Stimulated activated CD4-positive, alpha-beta T cell treated with anti-CD3 and anti-CD28 coated beads, TNF-alpha, amount 100 ng/mL, for 48 hours (primary cell): ENCODE measurements around the gene MEIKIN.
"Not testable (repeated sequence)": the region's sequence is repeated elsewhere in the genome, so short reads cannot be mapped to it uniquely, and the experiment has no call there.

Source experiments
- DNase-seq, 3 donors: peaks; one replicate each; pipeline ENCODE4 v3.0.0-alpha.2; 2020; ENCODE audit warnings: low read depth in 3 of 3

MEIKIN gene

GRCh38 chr5:131906668-131907067 is 38.8 kb downstream of the MEIKIN start:
- no peak for DNase-seq

GRCh38 chr5:131902266-131902665 is 43.2 kb downstream of the MEIKIN start:
- DNase-seq: not testable (repeated sequence)

DNA sequence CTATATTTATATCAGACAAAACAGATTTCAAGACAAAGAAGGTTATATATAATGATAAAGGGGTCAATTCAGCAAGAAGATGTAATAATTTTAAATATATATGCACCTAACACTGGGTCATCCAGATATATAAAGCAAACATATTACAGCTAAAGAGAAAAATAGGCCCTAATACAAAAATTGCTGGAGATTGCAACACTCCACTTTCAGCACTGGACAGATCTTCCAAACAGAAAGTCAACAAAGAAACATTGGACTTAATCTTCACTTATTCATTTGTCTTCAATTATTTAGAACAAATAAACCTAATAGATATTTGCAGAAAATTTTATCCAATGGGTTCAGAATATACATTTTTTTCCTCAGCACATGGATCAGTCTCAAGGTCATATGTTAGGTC is 45.8 kb downstream of the MEIKIN start:
- no peak for DNase-seq

DNA sequence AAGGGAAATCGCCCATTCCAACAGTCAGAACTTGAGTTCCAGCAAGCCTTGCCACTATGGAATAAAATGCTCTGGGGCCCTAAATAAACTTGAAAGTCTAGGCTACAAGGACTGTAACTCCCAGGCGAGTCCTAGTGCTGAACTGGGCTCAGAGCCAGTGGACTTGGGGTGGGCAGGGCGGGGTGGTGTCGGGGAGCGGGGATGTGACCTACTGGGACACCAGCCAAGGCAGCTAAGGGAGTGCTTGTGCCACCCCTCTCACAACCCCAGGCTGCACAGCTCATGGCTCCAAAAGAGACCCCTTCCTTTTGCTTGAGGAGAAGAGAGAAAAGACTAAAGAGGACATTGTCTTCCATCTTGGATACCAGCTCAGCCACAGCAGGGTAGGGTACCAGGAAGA is 61.5 kb downstream of the MEIKIN start:
- DNase-seq: no peak

DNA sequence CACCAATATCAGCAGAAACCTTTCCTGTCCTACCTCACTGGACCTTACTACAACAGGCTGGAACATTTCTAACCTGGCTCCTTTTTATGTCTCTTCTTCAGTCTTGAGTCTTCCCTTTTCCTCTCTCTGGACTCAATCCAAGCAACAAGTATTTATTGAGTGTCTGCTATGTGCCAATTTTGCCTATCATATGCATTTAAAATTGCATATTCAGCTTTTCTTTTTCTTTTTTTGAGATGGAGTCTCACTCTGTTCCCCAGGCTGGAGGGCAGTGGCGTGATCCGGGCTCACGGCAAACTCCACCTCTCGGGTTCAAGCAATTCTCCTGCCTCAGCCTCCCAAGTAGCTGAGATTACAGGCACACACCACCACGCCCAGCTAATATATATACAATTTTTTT is 65.8 kb downstream of the MEIKIN start:
- no peak for DNase-seq

- no peak for DNase-seq
Observed at GRCh38 chr5:131877873-131878272, 67.6 kb downstream of the MEIKIN start.

- DNase-seq: not testable (repeated sequence)
Observed at GRCh38 chr5:131871251-131871650, 74.2 kb downstream of the MEIKIN start.

DNA sequence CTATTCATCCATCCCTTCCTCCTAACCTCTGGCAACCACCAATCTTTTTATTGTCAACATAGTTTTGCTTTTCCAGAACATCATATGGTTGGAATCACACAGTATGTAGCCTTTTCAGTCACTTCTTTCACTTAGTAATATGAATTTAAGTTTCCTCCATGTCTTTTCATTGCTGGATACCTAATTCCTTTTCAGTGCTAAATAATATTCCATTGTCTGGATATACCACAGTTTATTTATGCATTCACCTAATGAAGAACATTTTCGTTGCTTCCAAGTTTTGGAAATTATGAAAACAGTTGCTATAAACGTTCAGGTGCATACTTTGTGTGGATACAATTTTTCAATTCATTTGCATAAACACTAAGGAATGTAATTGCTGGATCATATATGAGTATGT is 77.9 kb downstream of the MEIKIN start:
- DNase-seq: no peak

DNA sequence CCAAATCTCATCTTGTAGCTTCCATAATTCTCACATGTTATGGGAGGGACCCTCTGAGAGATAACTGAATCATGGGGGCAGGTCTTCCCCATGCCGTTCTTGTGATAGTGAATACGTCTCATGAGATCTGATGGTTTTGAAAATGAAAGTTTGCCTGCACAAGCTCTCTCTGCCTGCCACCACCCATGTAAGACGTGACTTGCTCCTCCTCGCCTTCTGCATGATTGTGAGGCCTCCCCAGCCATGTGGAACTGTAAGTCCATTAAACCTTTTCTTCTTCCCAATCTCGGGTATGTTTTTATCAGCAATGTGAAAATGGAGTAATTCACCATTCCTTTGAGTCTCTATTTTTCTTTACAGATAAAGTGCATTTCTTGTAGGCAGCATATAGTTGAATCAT is 81.8 kb downstream of the MEIKIN start:
- no peak for DNase-seq

- DNase-seq: no peak
Observed at GRCh38 chr5:131857388-131857787, 88.1 kb downstream of the MEIKIN start.

GRCh38 chr5:131855452-131855851 is 90.0 kb downstream of the MEIKIN start:
- no peak for DNase-seq

- DNase-seq: no peak
Observed at GRCh38 chr5:131854134-131854533, 91.3 kb downstream of the MEIKIN start.

- no peak for DNase-seq
Observed at GRCh38 chr5:131848662-131849061, 96.8 kb downstream of the MEIKIN start.

DNA sequence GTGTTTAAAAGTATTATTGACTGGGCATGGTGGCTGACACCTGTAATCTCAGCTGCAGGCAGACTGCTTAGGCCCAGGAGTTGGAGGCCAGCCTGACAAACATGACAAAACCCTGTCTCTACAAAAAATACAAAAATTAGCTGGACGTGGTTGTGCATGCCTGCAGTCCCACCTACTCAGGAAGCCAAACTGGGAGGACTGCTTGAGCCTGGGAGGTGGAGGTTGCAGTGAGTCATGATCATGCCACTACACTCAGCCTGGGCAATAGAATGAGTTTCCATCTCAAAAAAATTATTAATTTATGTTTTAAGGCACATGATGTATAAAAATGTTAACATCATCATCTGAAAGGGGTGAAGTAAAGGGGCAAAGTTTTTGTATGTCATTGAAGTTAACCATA is 98.9 kb downstream of the MEIKIN start:
- no peak for DNase-seq

DNA sequence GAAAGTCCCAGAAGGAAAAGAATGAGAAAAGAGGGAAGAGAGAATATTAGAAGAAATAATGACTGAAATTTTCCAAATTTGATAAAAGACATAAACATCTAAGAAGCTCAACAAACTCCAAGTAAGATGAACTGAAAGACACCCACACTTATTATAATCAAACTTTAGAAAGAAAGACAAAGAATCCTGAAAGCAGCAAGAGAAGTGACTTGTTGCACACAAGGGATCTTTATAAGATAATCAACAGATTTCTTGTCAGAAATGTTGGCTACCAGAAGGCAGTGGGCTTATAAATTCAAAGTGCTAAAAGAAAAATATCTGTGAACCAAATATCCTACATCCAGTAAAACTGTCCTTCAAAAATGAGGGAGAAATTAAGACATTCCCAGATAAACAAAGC is 99.6 kb downstream of the MEIKIN start:
- DNase-seq: no peak

- DNase-seq: not testable (repeated sequence)
Observed at GRCh38 chr5:131842971-131843370, 102.5 kb downstream of the MEIKIN start.

DNA sequence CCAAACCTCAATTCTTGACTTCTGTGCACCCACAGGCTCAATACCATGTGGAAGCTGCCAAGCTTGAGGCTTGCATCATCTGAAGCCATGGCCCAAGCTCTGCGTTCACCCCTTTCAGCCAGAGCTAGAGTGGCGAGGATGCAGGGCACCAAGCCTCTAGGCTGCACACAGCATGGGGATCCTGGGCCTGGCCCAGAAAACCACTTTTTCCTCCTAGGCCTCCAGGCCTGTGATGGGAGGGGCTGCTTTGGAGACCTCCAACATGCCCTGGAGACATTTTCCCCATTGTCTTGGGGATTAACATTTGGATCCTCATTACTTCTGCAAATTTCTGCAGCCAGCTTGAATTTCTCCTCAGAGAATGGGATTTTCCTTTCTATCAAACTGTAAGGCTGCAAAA is 112.8 kb downstream of the MEIKIN start:
- DNase-seq: not testable (repeated sequence)

GRCh38 chr5:131825404-131826013 is 120.0 kb downstream of the MEIKIN start:
- no peak for DNase-seq

- no peak for DNase-seq
Observed at GRCh38 chr5:131824631-131825030, 120.8 kb downstream of the MEIKIN start.

DNA sequence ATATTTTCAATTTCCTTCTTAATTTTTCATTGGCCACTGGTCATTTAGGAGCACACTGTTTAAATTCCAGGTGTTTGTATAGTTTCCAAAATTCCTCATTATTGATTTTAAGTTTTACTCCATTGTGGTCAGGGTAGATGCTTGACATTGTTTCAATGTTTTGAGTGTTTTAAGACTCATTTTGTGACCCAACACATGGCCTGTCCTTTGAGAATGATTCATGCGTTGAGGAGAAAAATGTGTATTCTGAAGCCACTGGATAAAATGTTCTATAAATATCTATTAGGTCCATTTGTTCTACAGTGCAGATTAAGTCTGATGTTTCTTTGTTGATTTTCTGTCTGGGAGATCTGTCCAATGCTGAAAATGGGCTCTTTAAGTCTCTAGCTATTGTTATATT is 124.2 kb downstream of the MEIKIN start:
- no peak for DNase-seq

DNA sequence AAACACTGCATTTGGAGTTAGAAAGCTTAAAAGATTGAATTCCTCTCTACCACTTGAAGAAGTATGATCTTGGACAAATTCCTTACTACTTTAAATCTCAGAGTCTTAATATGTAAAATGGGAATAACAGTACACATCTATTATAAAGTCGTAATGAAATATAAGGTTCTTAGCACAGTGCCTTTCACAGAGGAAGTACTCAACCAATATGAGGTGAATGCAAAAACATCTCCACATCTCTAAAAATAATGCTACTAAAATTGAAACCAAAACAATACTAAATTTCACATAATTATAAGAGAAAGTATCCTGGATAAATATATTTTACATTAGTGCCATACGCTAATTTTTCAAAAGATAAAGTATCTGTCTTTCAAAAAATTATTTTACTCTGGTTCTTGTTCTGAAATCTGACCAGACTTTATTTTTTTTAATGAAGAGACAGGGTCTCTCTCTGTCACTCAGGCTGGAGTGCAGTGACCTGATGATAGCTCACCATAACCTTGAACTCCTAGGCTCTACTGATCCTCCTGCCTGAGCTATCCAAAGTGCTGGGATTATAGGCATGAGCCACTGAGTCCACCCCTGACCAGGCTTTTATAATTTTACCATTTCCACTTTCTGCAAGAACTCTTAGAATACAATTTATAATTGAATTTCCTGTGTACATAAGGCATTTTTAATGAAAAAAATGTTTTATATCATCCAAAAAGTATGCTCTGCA is 127.3 kb downstream of the MEIKIN start:
- DNase-seq: no peak

DNA sequence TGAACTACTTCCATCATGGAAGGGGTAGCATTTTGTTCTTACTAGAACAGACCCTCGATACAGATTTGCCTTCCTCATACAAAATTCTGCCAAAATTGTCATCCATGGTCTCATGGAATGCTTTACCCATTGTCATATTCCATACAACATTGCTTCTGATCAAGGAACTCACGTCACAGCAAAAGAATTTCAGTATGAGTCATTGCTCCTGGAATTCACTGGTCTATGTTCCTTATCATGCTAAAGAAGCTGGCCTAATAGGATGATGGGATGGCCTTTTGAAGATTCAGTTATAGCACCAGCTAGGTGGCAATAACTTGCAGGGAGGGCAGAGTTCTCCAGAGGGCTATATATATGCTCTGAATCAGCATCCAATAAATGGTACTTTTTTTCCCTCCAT is 130.5 kb downstream of the MEIKIN start:
- no peak for DNase-seq

- DNase-seq: no peak
Observed at GRCh38 chr5:131812371-131813160, 132.9 kb downstream of the MEIKIN start.
